Neuronal stem cell (in vitro differentiated cells): ENCODE data around the gene RIPPLY1.

Experiments
- DNase-seq: peaks from one replicate; pipeline ENCODE4 v3.0.0-alpha.2; 2013; ENCODE audit warnings: low spot score
- H2AFZ ChIP-seq: one replicate; pipeline ENCODE4 v1.6.1; 2013; ENCODE audit warnings: mild to moderate bottlenecking, low read length, inconsistent platforms
- H2AK5ac ChIP-seq: 2 replicates; pipeline ENCODE4 v1.6.1; 2013; ENCODE audit warnings: low read depth, mild to moderate bottlenecking, inconsistent platforms, low read length, moderate library complexity, mixed read lengths
- H2BK120ac ChIP-seq: 2 replicates; pipeline ENCODE4 v1.6.1; 2013; ENCODE audit warnings: low read depth, mild to moderate bottlenecking, inconsistent platforms, low read length, moderate library complexity, mixed read lengths
- H2BK12ac ChIP-seq: one replicate; pipeline ENCODE4 v1.6.1; 2013; ENCODE audit warnings: low read length, inconsistent platforms
- H2BK15ac ChIP-seq: 2 replicates; pipeline ENCODE4 v1.6.1; 2013; ENCODE audit warnings: mild to moderate bottlenecking, low read length, inconsistent platforms, mixed read lengths
- H2BK5ac ChIP-seq: one replicate; pipeline ENCODE4 v1.6.1; 2013; ENCODE audit warnings: inconsistent platforms, mild to moderate bottlenecking, low read length, moderate library complexity
- H3K14ac ChIP-seq: one replicate; pipeline ENCODE4 v1.6.1; 2013; ENCODE audit warnings: low read length, inconsistent platforms
- H3K18ac ChIP-seq: 2 replicates; pipeline ENCODE4 v1.6.1; 2013; ENCODE audit warnings: low read length, inconsistent platforms
- H3K23ac ChIP-seq: 2 replicates; pipeline ENCODE4 v1.6.1; 2013; ENCODE audit warnings: low read depth, mild to moderate bottlenecking, mixed read lengths, low read length, inconsistent platforms; ENCODE audit not compliant: poor library complexity
- H3K27ac ChIP-seq: replicated peaks from 3 replicates; pipeline ENCODE4 v1.5.1; 2013; ENCODE audit warnings: low read length, inconsistent platforms
- H3K27me3 ChIP-seq, 3 experiments: 2 replicates each; pipeline ENCODE4 v1.6.1; 2013; ENCODE audit warnings: low read length in 3 of 3, mild to moderate bottlenecking in 2 of 3, inconsistent platforms in 1 of 3, low read depth in 1 of 3, mixed read lengths in 1 of 3, moderate library complexity in 1 of 3; ENCODE audit not compliant: control insufficient read depth in 3 of 3, insufficient read depth in 3 of 3
- H3K36me3 ChIP-seq, 2 donors: replicated peaks in 1 of 2; 2 replicates each; pipeline ENCODE4 v1.6.1; 2013; ENCODE audit warnings: low read length in 2 of 2; ENCODE audit not compliant: control insufficient read depth in 2 of 2, insufficient read depth in 2 of 2
- H3K4ac ChIP-seq: 2 replicates; pipeline ENCODE4 v1.6.1; 2013; ENCODE audit warnings: inconsistent platforms, mild to moderate bottlenecking, low read length, moderate library complexity
- H3K4me1 ChIP-seq, 2 donors: 1 replicate in 1 of 2; 2 replicates in 1 of 2; pipeline ENCODE4 v1.6.1; 2013; ENCODE audit warnings: low read length in 2 of 2, low read depth in 1 of 2; ENCODE audit not compliant: control insufficient read depth in 2 of 2, insufficient read depth in 1 of 2
- H3K4me2 ChIP-seq: one replicate; pipeline ENCODE4 v1.6.1; 2013; ENCODE audit warnings: mild to moderate bottlenecking, low read length, inconsistent platforms; ENCODE audit not compliant: insufficient read depth, poor library complexity, severe bottlenecking
- H3K4me3 ChIP-seq, 2 donors: 2 replicates each; pipeline ENCODE4 v1.5.1; 2013; ENCODE audit warnings: low read length in 2 of 2, mild to moderate bottlenecking in 2 of 2, inconsistent platforms in 1 of 2, moderate library complexity in 1 of 2
- H3K79me1 ChIP-seq: one replicate; pipeline ENCODE4 v1.6.1; 2013; ENCODE audit warnings: low read depth, mild to moderate bottlenecking, inconsistent platforms, low read length, moderate library complexity
- H3K9ac ChIP-seq: one replicate; pipeline ENCODE4 v1.6.1; 2013; ENCODE audit warnings: mild to moderate bottlenecking, low read depth, low read length, inconsistent platforms; ENCODE audit not compliant: poor library complexity
- H3K9me3 ChIP-seq, 2 donors: replicated peaks in 1 of 2; 2 replicates each; pipeline versions ENCODE3 to v1.6.1; 2013; ENCODE audit warnings: low read length in 2 of 2, mild to moderate bottlenecking in 2 of 2, inconsistent platforms in 1 of 2, low read depth in 1 of 2, mixed read lengths in 1 of 2, moderate library complexity in 1 of 2; ENCODE audit not compliant: control insufficient read depth in 2 of 2, insufficient read depth in 1 of 2
- H4K8ac ChIP-seq: one replicate; pipeline ENCODE4 v1.6.1; 2013; ENCODE audit warnings: low read depth, mild to moderate bottlenecking, inconsistent platforms, low read length, moderate library complexity
- H4K91ac ChIP-seq: one replicate; pipeline ENCODE4 v1.6.1; 2013; ENCODE audit warnings: low read length, low read depth, mild to moderate bottlenecking, inconsistent platforms; ENCODE audit not compliant: poor library complexity
- WGBS, 2 donors: extraction: QIAGEN DNeasy Blood & Tissue Kit; methylation state at CpG; one replicate each; pipeline ENCODE4 v1.1.7; 2013; ENCODE audit warnings: missing lambda C conversion rate in 2 of 2, mixed read lengths in 1 of 2; ENCODE audit not compliant: insufficient read length in 2 of 2, insufficient replicate concordance in 1 of 2; ENCODE audit errors: extremely low coverage in 2 of 2; 5-methylcytosine and 5-hydroxymethylcytosine counted together

RIPPLY1 gene

DNA sequence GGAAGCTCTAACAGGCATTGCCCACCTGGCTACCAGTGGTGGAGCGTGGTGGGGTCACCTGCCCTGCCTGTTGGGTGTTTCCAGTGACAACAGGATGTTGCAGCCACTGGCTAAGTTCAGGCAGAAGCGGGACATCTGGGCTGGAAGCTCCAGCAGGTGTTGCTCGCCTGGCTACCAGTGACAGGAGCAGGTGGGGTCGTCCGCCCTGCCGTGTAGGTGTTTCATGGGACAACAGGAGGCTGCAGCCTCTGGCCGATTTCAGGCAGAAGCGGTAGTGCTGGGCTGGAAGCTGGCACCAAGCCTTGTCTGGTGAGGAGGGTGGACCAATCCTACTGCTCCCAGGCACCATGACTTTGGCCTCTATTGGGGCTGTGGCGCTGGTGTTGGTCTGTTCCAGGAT lies 39.4 kb downstream of the RIPPLY1 start:
- Histone ChIP-seq H4K91ac (no peak overlapping the region), H2BK15ac (no peak overlapping the region), H3K4ac (no peak overlapping the region), H3K4me3 (no peak overlapping the region), H2BK5ac (no peak overlapping the region), H3K79me1 (no peaks in the 10 kb centered on the region), H3K4me2 (no peak overlapping the region), H2AFZ (no peak overlapping the region), H3K4me1 (no peaks in the 10 kb centered on the region), H3K36me3 (no peaks in the 10 kb centered on the region), H3K9me3 (no peaks in the 10 kb centered on the region), H3K27ac (no peak overlapping the region), H4K8ac (no peak overlapping the region), H3K18ac (no peak overlapping the region), H2BK120ac (no peak overlapping the region), H2BK12ac (no peak overlapping the region), H3K9ac (no peak overlapping the region), H2AK5ac (no peak overlapping the region), H3K14ac (no peak overlapping the region), H3K27me3 (peaks cover 0 to 3% (median 0%) of the 10 kb centered on the region in 3 experiments), H3K23ac (no peak overlapping the region)
- no peak for DNase-seq
- no CpG with 5 or more reads among the region's 9 CpGs for WGBS, 2 donors

DNA sequence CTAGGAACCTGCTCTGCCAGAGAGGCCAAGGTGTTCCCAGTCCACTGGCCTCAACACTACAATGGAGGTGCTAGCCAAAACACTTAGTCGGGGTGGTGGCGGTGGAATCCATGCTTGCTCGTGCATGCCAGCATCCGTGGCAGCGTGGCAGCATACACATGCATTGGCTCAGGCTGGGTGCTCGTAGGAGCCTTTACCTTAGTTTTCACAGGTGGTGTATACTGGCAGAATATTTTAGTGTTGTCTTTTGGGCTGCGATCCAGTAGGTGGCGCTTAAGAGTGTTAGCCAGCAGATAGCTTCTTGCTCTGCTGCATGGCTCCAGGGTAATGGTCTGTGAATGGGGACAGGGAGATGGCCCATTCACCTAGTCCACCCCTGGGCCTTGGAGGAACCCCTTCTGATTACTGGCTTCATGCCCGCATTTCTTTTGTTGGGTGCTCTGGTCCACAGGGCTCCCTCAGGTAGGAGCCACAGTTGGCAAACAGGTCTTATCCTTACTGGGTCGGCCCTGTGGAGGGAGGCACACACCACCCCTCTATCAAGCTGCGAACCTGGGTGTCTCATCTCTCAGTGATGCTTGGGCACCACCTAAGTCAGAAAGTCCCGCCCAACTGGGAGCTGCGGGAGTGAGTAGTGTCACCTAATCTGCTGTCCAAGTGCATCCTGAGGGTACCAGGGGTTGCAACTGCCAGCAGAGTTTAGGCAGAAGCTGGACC lies 40.0 kb downstream of the RIPPLY1 start:
- Histone ChIP-seq H2BK120ac (no peak overlapping the region), H3K9me3 (no peaks in the 10 kb centered on the region), H4K91ac (no peak overlapping the region), H2BK12ac (no peak overlapping the region), H3K4me2 (no peak overlapping the region), H3K23ac (no peak overlapping the region), H3K27ac (no peak overlapping the region), H3K27me3 (peaks cover 0 to 3% (median 0%) of the 10 kb centered on the region in 3 experiments), H3K18ac (no peak overlapping the region), H2BK5ac (no peak overlapping the region), H3K4me3 (no peak overlapping the region), H2AFZ (no peak overlapping the region), H3K9ac (no peak overlapping the region), H3K36me3 (no peaks in the 10 kb centered on the region), H2BK15ac (no peak overlapping the region), H3K4me1 (no peaks in the 10 kb centered on the region), H2AK5ac (no peak overlapping the region), H3K14ac (no peak overlapping the region), H3K79me1 (no peaks in the 10 kb centered on the region), H4K8ac (no peak overlapping the region), H3K4ac (no peak overlapping the region)
- no CpG with 5 or more reads among the region's 13 CpGs for WGBS, 2 donors
- DNase-seq = peak; percentile 1
